GM19438 (cell line): ENCODE measurements around the gene WSCD1.

Source experiments
- ATAC-seq: cut with Tn5 transposase; IDR thresholded peaks from one replicate; pipeline ENCODE4 v1.9.1; 2021; ENCODE audit warnings: low read depth; ENCODE audit not compliant: unreplicated experiment

Gene WSCD1

GRCh38 chr17:6145946-6146345 lies 75.8 kb downstream of the WSCD1 start:
- no peak for ATAC-seq

DNA sequence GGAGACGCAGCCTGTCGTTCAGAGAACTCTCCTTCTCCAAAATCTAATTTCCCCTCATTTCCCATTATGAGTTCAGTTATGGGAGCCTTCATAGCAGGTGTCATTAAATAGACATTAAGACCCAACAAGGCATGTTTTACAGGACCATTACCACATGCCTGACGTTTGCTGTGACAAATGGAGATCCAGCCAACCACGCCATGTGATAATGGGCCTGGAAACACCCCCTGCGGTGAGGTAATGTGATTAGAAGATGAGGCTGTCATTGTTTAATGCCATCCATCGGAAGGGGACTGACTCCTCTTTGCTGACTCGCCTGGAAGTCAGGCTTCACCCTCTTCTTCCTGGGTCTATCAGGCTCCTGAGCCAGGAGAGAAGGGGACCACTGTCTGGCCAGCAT lies 76.9 kb downstream of the WSCD1 start:
- no peak for ATAC-seq

DNA sequence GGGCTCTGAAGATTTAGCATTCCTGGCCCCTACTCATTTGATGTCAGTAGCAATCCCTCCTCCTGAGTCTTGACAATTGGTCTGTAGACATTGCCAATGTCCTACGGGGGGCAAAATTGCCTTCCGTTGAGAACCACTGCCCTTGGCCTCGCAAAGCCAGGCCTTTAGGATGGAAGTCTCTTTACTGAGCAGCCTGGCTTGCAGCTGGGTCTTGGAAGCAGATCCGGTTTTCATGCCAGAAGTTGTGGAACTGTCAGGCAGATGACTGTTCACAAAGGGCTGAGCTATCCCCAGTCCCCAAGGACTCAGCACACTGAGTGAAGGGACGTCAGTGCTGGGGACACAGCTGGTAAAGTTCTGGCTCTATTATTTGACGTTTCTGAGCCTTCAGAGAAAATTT lies 83.2 kb downstream of the WSCD1 start:
- no peak for ATAC-seq

DNA sequence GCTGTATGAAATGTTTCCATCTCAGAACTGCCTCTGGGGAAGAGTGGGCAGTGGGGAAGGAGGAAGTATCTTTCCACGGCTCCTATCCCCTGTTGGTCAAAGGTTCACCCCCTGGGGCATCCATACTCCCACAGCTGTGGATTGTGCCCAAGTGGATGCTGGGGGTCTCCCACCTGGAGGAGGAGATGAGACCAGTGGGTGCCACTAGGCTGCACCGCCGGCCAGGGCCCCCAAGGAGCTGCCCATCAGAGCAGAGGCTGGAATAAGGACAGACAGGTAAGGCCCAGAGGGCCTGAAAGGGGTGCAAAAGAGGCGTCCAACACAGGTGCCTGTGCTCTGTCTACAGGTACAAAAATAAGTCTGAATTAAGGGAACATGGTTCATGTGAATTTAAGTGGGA lies 87.5 kb downstream of the WSCD1 start:
- ATAC-seq, result no peak

DNA sequence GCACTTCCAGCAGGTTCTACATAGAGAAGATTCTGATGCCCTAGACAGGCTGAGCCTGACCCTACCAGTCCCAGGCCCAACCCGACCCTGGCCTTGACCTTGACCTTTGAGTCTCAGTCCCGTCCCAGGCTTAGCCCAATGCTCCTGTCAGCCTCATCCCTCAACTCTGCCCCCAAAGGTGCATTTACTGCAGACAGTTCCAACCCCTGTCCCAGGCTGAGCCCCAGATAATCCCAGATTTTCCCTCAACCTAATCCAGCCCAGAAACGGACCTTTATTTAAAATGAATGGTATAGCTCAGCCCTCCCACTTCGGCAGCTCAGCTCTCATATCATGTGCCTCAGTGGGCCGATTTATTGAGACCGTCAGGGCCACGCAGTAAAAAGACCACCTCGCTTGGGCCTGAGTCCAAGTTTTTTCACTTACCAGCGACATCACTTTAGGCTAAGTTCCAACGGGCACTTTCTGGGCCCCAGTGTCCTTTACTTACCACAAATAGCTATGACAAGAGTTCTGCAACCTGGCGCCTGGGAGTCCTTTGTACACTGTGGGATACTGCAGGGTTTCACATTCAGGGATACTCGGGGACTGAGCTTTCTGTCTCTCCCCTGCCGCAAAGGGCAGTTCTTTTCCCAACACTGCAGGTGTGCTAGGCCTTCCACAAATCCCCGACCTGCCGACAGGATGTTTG lies 89.5 kb downstream of the WSCD1 start:
- no peak for ATAC-seq

DNA sequence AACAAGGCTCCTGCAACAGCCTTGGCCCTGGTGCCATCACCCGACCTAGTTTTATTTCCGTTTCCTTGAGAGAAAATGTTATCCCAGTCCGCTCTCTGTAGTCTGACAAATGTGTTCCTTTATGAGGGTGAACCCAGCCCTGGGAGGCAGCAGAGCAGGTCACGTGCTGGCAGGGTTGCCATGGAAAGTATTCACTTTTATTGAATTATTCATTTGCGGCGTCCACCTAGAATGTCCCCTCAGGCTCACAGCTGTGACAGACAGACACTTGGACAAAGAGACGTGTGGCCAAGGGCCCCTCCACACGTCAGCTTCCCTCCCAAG lies 90.0 kb downstream of the WSCD1 start:
- no peak for ATAC-seq

GRCh38 chr17:6160911-6161855 lies 91.0 kb downstream of the WSCD1 start:
- ATAC-seq, result no peak

DNA sequence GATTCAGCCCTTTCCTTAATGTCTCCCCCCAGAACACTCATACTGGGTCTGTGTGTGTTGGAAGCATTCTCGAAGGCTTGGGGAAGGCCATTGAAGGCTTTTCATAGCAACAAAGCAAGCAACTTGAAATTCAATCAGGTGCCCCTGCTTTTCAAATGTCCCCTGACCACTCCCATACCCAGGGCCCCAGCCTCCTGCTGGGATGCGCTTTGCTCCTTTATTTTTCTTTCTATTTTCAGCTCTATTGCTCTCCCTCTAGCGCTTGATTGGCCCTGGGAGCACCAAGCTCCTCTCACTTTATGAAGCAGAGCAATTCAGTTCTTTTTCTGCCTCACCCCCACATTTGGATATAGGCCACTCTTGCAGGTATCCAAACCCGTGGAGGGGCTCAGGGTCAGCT lies 92.0 kb downstream of the WSCD1 start:
- ATAC-seq, result no peak

GRCh38 chr17:6162892-6163291 lies 92.7 kb downstream of the WSCD1 start:
- no peak for ATAC-seq

- ATAC-seq, result no peak
Observed at GRCh38 chr17:6163612-6164333, 93.6 kb downstream of the WSCD1 start.

- no peak for ATAC-seq
Observed at GRCh38 chr17:6164996-6165395, 94.8 kb downstream of the WSCD1 start.

GRCh38 chr17:6165806-6166205 lies 95.6 kb downstream of the WSCD1 start:
- ATAC-seq, result no peak

DNA sequence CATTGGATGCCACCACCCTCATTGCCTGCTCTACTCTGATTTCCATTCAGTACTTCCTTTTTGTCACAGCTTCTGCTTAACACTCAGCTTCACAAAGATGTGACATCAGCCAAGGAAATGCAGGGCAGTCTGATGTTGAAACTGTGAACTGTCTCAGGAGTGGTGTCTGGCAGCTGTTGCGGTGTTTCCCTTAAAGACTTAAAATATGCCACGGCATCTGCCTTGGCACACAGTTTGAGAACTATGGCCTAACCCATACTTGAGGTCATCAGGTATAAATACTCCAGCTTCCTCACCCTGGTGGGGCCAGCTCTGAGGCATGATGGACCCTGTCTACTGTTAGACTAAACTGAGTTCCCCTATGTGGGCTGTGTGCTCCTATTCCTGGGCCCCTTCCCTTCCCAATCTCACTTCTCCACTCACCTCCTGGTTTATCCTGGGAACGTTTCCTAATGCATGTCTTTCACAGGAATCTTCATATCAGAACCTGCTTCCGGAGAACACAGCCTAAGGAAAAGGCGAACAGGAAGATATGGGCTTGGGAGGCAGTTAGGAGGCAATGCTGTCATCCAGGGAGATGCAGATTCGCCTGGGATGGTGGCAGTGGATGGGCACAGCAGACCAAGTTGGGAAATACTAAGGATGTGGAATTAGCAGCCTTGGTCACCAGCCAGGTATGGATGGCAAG lies 96.5 kb downstream of the WSCD1 start:
- ATAC-seq, result no peak

DNA sequence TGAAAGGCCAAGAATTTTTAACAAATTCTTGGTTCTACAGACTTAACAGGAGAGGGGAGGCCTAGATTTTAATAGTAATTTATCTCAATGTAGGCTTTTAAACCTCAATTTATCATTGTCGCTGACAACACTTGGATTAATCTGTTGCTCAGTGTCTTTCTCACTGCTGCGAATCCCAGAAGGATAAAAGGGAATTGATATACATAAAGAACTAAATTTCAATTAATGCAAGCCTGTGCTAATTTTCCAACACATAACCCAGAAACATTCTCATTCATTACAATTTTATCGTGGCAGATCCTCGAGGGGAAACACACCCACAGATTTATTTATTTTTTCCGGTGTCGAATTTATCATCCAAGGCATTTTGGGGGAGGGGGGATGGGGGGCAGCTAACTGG lies 98.1 kb downstream of the WSCD1 start:
- no peak for ATAC-seq

DNA sequence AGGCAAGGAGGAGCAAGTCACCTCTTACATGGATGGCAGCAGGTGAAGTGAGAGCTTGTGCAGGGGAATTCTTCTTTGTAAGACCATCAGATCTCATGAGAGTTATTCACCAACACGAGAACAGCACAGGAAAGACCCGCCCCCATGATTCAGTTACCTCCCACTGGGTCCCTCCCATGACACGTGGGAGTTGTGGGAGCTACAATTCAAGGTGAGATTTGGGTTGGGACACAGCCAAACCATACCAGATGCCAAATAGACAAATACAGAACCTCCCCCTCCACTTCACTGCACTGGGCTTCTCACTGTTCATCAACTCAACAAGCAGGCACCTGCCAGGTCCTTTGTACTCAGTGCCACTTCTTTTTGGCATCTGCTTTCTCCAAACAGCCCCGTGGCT lies 100.2 kb downstream of the WSCD1 start:
- ATAC-seq, result no peak

DNA sequence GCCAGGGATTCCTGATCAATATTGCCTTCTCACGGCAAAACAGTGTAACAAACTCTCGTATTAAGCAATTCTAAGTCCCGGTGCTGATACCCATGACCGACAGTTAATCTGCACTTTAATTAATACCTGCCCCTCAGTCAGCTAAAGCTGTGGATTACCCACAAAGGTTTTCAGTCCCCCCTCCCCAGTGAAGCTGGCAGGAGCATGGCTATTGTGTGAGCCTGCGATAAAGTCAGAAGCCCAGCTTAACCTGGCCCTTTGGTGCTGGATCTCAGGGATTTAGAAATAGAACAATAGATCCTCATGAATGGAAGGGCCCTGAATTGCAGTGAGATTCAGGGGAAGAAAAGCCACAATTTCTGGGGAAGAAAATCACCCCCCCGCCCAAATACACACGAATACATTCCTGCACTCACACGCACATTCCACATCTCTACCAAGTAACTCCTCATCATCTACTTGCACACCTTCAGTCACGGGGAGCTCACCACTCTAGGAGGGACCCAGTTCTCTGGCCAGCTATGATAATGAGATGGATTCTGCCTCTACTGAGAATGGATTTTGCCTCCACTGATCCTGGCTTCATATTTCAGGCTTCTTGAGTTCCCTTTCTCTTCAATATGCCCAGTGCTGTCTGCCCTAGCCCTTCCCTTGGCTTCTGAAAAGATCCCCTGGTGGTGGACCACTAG lies 102.6 kb downstream of the WSCD1 start:
- ATAC-seq, result no peak

GRCh38 chr17:6173653-6174052 lies 103.5 kb downstream of the WSCD1 start:
- ATAC-seq, result no peak
